Adrenal gland (tissue), 12 donors: ENCODE data around the gene NDRG2. TPM values are rescaled to one million over a fixed set of nuclear protein-coding genes. Genes with fewer than 3 reads are reported as not detected.

Experiments
- DNase-seq, 7 donors: peaks; one replicate each; pipeline ENCODE4 v3.0.0-alpha.2; 2019 to 2020
- H3K27ac ChIP-seq, 5 donors: fragments of 200-600 bp; sonication (generic) in 4 of 5; 1 replicate in 3 of 5; 2 replicates in 2 of 5; pipeline versions ENCODE4 v1.5.1 to v1.8.0; 2016 to 2020; ENCODE audit warnings: mild to moderate bottlenecking in 1 of 5
- H3K27me3 ChIP-seq: fragments of 200-600 bp; 2 replicates; pipeline ENCODE4 v1.8.0; 2021
- H3K36me3 ChIP-seq, 2 donors: fragments of 200-600 bp; replicated peaks in 1 of 2; 1 replicate in 1 of 2; 2 replicates in 1 of 2; pipeline versions ENCODE4 v1.5.1 to v1.8.0; 2018 to 2022
- H3K4me1 ChIP-seq, 2 donors: fragments of 200-600 bp; replicated peaks in 1 of 2; 1 replicate in 1 of 2; 2 replicates in 1 of 2; pipeline versions ENCODE4 v1.5.1 to v1.8.0; 2018 to 2021
- H3K4me3 ChIP-seq, 4 donors: fragments of 200-600 bp; sonication (generic) in 3 of 4; one replicate each; pipeline ENCODE4 v1.5.1; 2016 to 2018
- H3K9me3 ChIP-seq, 3 donors: fragments of 200-600 bp; sonication (generic) in 1 of 3; replicated peaks in 1 of 3; 1 replicate in 2 of 3; 2 replicates in 1 of 3; pipeline versions ENCODE4 v1.5.1 to v1.8.0; 2016 to 2021
- POLR2A ChIP-seq, 2 donors: fragments of 450-650 bp; IDR thresholded peaks; one replicate each; pipeline ENCODE4 v1.6.1; 2017; ENCODE audit warnings: antibody characterized with exemption in 2 of 2, mild to moderate bottlenecking in 2 of 2, moderate library complexity in 1 of 2
- WGBS, 4 donors: extraction: QIAGEN DNeasy Blood & Tissue Kit in 2 of 4; methylation state at CpG; one replicate each; pipeline versions ENCODE4 v1.1.5 to v1.1.7; 2013 to 2017; 5-methylcytosine and 5-hydroxymethylcytosine counted together
- intact Hi-C, 2 donors: fragments of 100-400 bp; cut with DNase I; formaldehyde crosslinking; loops; one replicate each; pipeline versions ENCODE4 v1.14.1 to v1.15.0; 2022 to 2023
- polyA plus RNA-seq, 3 donors: library from polyadenylated mRNA; stranded (reverse); fragments of 200-250 nt in 2 of 3; fragments of 350-450 nt in 1 of 3; fragmentation: Illumina TruSeq in 1 of 3; extraction: RNeasy Lipid Tissue Mini Kit (QIAGEN cat#74804) in 1 of 3; gene quantifications; one replicate each; pipeline ENCODE4 v1.2.3, GENCODE V29; 2013 to 2014
- total RNA-seq, 9 donors: library from RNA; depleted of rRNA in 4 of 9; stranded (reverse); fragments of >200 nt in 4 of 9; fragments of 120-200 nt in 1 of 9; fragmentation: NEBNext Ultra II Directional in 1 of 9; extraction: Animal tissue kit (Norgen Biotek cat#: 25700) in 1 of 9; gene quantifications; one replicate each; pipeline versions ENCODE4 v1.1.0 to v1.2.4, GENCODE V29; 2013 to 2023
- TF ChIP-seq, protein P1 (sequence below), 6 experiments: fragments of 450-650 bp in 4 of 6; fragments of 200-600 bp in 2 of 6; sonication (generic) in 1 of 6; IDR thresholded peaks; 1 replicate in 5 of 6; 2 replicates in 1 of 6; pipeline versions ENCODE4 v1.5.1 to v1.8.0; 2016 to 2021; ENCODE audit warnings: antibody characterized with exemption in 6 of 6, mild to moderate bottlenecking in 2 of 6, moderate library complexity in 1 of 6
- donor health status: healthy with polysubstance abuse.
- donor health status: Bipolar disorder and iron deficiency.
- donor health status: DM: yes; HTN: yes; CAD: no.
- donor health status: DM: no; HTN: no; CAD: no.
- donor health status: DM: no; HTN: no; CAD: no.
- donor health status: DM: yes; HTN: yes; CAD: no.

NDRG2 gene
- total and polyA plus RNA-seq, 12 donors: 116 to 1,323 (median 629) TPM

GRCh38 chr14:21017528-21018245 lies 7.2 kb downstream of the NDRG2 start:
- Histone ChIP-seq H3K27ac (no peak overlapping the region), H3K4me1 (peaks cover 20 to 33% of the 10 kb centered on the region in 2 donors)
- 59 to 74% (median 66%) methylated on average over 18 to 28 of the region's 28 CpGs for WGBS, 4 donors

DNA sequence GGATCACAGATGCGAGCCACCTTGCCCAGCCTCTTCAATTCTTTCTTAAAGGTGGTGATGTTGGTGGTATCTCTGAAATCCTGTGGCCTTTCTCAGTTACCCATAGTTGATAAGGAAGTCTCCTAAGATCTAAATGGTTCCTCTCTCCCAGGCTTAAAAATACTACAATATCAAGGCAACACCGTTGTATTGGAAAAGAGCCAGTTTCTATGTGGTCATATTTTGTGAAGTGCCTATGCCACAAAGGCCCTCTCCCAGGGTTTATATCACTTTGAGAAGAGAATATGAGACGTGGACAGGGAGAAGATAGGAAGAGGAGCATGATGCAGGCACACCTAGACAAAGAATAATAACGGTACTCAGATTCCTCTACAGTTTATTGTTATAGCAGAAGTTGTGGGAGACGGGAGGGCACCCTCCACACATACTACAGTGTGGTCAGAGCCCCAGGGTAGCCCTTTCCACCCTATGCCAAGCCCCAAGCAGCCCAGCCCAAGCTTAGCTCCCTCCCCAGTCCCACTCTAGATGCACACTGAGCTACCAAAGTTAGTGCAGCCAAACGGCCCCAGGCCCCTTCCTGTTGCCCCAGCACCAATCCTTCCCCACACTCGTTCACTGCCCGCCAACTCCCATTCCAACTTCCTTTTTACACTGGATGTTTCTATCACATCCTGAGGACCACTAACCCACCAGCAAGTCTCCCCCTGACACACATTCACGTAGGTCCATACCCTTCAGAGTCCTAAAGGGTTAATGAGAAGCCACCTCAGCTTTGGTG lies 8.3 kb downstream of the NDRG2 start:
- peaks cover 0 to 50% of the 10 kb centered on the region in 2 donors for H3K36me3 ChIP-seq
- H3K27ac ChIP-seq: no peak overlapping the region
- WGBS, 4 donors: 63 to 69% (median 68%) methylated on average over 9 of the region's 9 CpGs

More at GRCh38 chr14:21017528-21018245, 7.2 kb downstream of the NDRG2 start:
- no peak for DNase-seq
- no peaks in the 10 kb centered on the region for H3K27me3 ChIP-seq
- H3K4me3 ChIP-seq: no peak overlapping the region
- H3K36me3 ChIP-seq: peaks cover 0 to 55% of the 10 kb centered on the region in 2 donors
- intact Hi-C loops: loop anchor here in 1 of 2 donors (5.0 kb wide), 1 partner anchor 75 kb away; no protein-coding TSS in a partner anchor
- TF ChIP-seq POLR2A (IDR thresholded peaks at IDR 0.05): no peak
- TF ChIP-seq, protein P1, sequence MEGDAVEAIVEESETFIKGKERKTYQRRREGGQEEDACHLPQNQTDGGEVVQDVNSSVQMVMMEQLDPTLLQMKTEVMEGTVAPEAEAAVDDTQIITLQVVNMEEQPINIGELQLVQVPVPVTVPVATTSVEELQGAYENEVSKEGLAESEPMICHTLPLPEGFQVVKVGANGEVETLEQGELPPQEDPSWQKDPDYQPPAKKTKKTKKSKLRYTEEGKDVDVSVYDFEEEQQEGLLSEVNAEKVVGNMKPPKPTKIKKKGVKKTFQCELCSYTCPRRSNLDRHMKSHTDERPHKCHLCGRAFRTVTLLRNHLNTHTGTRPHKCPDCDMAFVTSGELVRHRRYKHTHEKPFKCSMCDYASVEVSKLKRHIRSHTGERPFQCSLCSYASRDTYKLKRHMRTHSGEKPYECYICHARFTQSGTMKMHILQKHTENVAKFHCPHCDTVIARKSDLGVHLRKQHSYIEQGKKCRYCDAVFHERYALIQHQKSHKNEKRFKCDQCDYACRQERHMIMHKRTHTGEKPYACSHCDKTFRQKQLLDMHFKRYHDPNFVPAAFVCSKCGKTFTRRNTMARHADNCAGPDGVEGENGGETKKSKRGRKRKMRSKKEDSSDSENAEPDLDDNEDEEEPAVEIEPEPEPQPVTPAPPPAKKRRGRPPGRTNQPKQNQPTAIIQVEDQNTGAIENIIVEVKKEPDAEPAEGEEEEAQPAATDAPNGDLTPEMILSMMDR (IDR thresholded peaks at IDR 0.05): no peak
- H3K9me3 ChIP-seq: no peaks in the 10 kb centered on the region

DNA sequence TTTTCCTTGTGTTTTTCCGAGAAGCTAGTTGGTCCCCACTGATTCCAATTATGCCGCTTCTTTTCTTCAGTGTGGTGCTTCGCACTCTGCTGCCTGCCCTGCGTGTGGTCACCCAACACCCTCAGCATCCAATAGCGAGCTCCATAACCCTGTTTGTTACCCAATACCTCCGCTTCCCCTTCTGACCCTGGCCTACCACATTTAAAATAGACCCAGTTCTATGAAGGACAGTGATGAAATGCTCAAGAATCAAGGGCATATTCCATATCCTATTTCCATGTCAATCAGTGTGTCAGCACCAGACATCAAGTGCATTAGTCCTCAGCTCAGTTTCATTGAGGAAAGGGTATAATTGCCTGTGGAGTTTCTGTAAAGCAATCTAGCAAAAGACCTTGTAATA lies 9.5 kb downstream of the NDRG2 start:
- H3K4me3 ChIP-seq: no peak overlapping the region
- 16 to 47% (median 23%) methylated on average over 6 of the region's 6 CpGs for WGBS, 4 donors
- H3K4me1 ChIP-seq: peaks cover 9 to 15% of the 10 kb centered on the region in 2 donors
- no peaks in the 10 kb centered on the region for H3K9me3 ChIP-seq
- peak overlapping the region in 3 of 5 donors; percentile 3 to 51 (median 32) for H3K27ac ChIP-seq
- no peaks in the 10 kb centered on the region for H3K27me3 ChIP-seq
- intact Hi-C loops: loop anchor here in 1 of 2 donors (5.0 kb wide), 1 partner anchor 77 kb away; no protein-coding TSS in a partner anchor
- peak in 1 of 7 donors; percentile 37 for DNase-seq
- peak in 1 of 2 donors; percentile 22 for TF ChIP-seq POLR2A (IDR thresholded peaks at IDR 0.05)
- TF ChIP-seq, protein P1 (IDR thresholded peaks at IDR 0.05): no peak
- peaks cover 0 to 37% of the 10 kb centered on the region in 2 donors for H3K36me3 ChIP-seq

More for the DNA sequence above, 8.3 kb downstream of the NDRG2 start:
- Histone ChIP-seq H3K4me1 (peaks cover 9 to 23% of the 10 kb centered on the region in 2 donors), H3K4me3 (no peak overlapping the region), H3K27me3 (no peaks in the 10 kb centered on the region), H3K9me3 (no peaks in the 10 kb centered on the region)
- no peak for DNase-seq
- intact Hi-C loops: loop anchor here in 1 of 2 donors (5.0 kb wide), 1 partner anchor 76 kb away; no protein-coding TSS in a partner anchor
- TF ChIP-seq POLR2A (IDR thresholded peaks at IDR 0.05): no peak
- TF ChIP-seq, protein P1 (IDR thresholded peaks at IDR 0.05): no peak

GRCh38 chr14:21014761-21015190 lies 10.1 kb downstream of the NDRG2 start:
- H3K27ac ChIP-seq: peak overlapping the region in 3 of 5 donors; percentile 3 to 51 (median 32)

More at GRCh38 chr14:21014761-21015190, 10.1 kb downstream of the NDRG2 start:
- peaks cover 9 to 15% of the 10 kb centered on the region in 2 donors for H3K4me1 ChIP-seq
- intact Hi-C loops: loop anchor here in 1 of 2 donors (5.0 kb wide), 1 partner anchor 78 kb away; no protein-coding TSS in a partner anchor
- 0 to 2% (median 1%) methylated on average over 4 of the region's 4 CpGs for WGBS, 4 donors
- H3K9me3 ChIP-seq: no peaks in the 10 kb centered on the region
- H3K4me3 ChIP-seq: no peak overlapping the region
- no peaks in the 10 kb centered on the region for H3K27me3 ChIP-seq
- H3K36me3 ChIP-seq: peaks cover 0 to 32% of the 10 kb centered on the region in 2 donors
- peak; percentile 84 to 96 (median 90) for DNase-seq
- no peak for TF ChIP-seq POLR2A (IDR thresholded peaks at IDR 0.05)
- TF ChIP-seq, protein P1 (IDR thresholded peaks at IDR 0.05): peak; percentile 96 to 99 (median 98)
